Lung (tissue), 12 donors: ENCODE results near the gene IFNAR1. TPM values are rescaled to one million over a fixed set of nuclear protein-coding genes. Genes with fewer than 3 reads are reported as not detected.
"Not testable (repeated sequence)": the region's sequence is repeated elsewhere in the genome, so short reads cannot be mapped to it uniquely, and the experiment has no call there.

Experiments
- ATAC-seq: fragments of 200-7000 bp; cut with Tn5 transposase; one replicate; pipeline ENCODE4 v1.9.1; 2020; ENCODE audit warnings: moderate number of reproducible peaks; ENCODE audit not compliant: insufficient read depth, low FRiP score
- DNase-seq, 3 donors: peaks; one replicate each; pipeline ENCODE4 v3.0.0-alpha.2; 2013 to 2017
- H3K27ac ChIP-seq, 2 donors: one replicate each; pipeline ENCODE4 v1.5.1; 2013; ENCODE audit warnings: mild to moderate bottlenecking in 2 of 2, moderate library complexity in 2 of 2, control low read depth in 1 of 2, inconsistent platforms in 1 of 2, low read depth in 1 of 2, low read length in 1 of 2
- H3K27me3 ChIP-seq, 3 donors: one replicate each; pipeline ENCODE4 v1.5.1; 2013; ENCODE audit warnings: low read length in 2 of 3; ENCODE audit not compliant: control insufficient read depth in 3 of 3, insufficient read depth in 3 of 3
- H3K36me3 ChIP-seq, 4 donors: one replicate each; pipeline ENCODE4 v1.5.1; 2013; ENCODE audit warnings: low read length in 4 of 4, mild to moderate bottlenecking in 1 of 4, moderate library complexity in 1 of 4; ENCODE audit not compliant: control insufficient read depth in 4 of 4, insufficient read depth in 4 of 4
- H3K4me1 ChIP-seq, 5 donors: one replicate each; pipeline ENCODE4 v1.5.1; 2013; ENCODE audit warnings: low read length in 5 of 5, mild to moderate bottlenecking in 2 of 5, moderate library complexity in 1 of 5; ENCODE audit not compliant: control insufficient read depth in 5 of 5, insufficient read depth in 5 of 5
- H3K4me3 ChIP-seq: one replicate; pipeline ENCODE4 v1.5.1; 2013; ENCODE audit warnings: mild to moderate bottlenecking, control low read depth, moderate library complexity
- H3K9ac ChIP-seq, 2 donors: one replicate each; pipeline ENCODE4 v1.5.1; 2013; ENCODE audit warnings: low read length in 2 of 2, control low read depth in 1 of 2; ENCODE audit not compliant: insufficient read depth in 1 of 2
- H3K9me3 ChIP-seq, 4 donors: one replicate each; pipeline ENCODE4 v1.5.1; 2013; ENCODE audit warnings: low read length in 3 of 4, mild to moderate bottlenecking in 1 of 4, moderate library complexity in 1 of 4; ENCODE audit not compliant: control insufficient read depth in 4 of 4, insufficient read depth in 3 of 4
- WGBS, 2 donors: extraction: QIAGEN DNeasy Blood & Tissue Kit; methylation state at CpG; one replicate each; pipeline ENCODE4 v1.1.7; 2013; 5-methylcytosine and 5-hydroxymethylcytosine counted together
- polyA plus RNA-seq, 2 donors: library from polyadenylated mRNA; stranded (reverse); fragments of 200-250 nt; gene quantifications; one replicate each; pipeline ENCODE4 v1.2.1, GENCODE V29; 2013
- total RNA-seq, 2 donors: library from RNA; depleted of rRNA in 1 of 2; stranded (reverse); fragments of >200 nt in 1 of 2; gene quantifications; one replicate each; pipeline ENCODE4 v1.2.1, GENCODE V29; 2014 to 2021
- TF ChIP-seq, protein P1 (sequence below): IDR thresholded peaks from 2 replicates; pipeline ENCODE4 v1.5.1; 2012; ENCODE audit warnings: mild to moderate bottlenecking; ENCODE audit errors: control extremely low read depth, extremely low read depth
- donor health status: control.
- donor health status: control.
- donor health status: Bipolar disorder and iron deficiency.
- donor health status: healthy.
- donor health status: DM: yes; HTN: yes; CAD: no.

Gene IFNAR1
- total and polyA plus RNA-seq, 4 donors = 14.3 to 58.7 (median 51.4) TPM

DNA sequence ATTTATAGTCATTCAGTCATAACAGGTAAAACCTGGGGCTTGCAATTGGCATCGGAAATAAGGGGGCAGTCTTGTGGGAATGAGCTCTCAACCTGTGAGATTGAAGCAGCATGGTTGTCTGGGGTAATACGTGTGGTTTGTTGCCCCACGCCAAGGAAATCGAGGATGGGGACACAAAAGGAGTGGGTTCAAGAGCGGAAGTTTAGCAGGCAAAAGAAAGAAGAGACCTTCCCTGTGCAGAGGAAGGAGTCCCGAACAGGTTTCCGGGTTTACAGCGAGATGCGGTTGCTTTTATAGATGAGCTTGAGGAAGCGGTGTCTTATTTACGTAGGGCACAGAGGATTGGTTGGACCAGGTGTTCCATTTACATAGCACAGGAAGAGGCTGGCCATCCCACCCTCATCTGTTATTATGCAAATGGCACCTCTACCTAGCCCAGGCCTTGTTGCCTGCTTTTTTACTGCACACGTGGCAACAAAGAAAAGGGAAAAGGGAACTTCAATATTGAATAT, 37.3 kb downstream of the IFNAR1 start:
- Histone ChIP-seq H3K27ac (peak overlapping the region in 1 of 2 donors; percentile 55), H3K36me3 (peaks cover 2 to 5% (median 4%) of the 10 kb centered on the region in 4 donors), H3K9me3 (peaks cover 0 to 3% (median under 1%) of the 10 kb centered on the region in 4 donors), H3K4me3 (no peak overlapping the region), H3K27me3 (no peaks in the 10 kb centered on the region), H3K4me1 (peaks cover 0 to 6% (median 0%) of the 10 kb centered on the region in 5 donors), H3K9ac (peak overlapping the region in 1 of 2 donors; percentile 32)
- TF ChIP-seq, protein P1, sequence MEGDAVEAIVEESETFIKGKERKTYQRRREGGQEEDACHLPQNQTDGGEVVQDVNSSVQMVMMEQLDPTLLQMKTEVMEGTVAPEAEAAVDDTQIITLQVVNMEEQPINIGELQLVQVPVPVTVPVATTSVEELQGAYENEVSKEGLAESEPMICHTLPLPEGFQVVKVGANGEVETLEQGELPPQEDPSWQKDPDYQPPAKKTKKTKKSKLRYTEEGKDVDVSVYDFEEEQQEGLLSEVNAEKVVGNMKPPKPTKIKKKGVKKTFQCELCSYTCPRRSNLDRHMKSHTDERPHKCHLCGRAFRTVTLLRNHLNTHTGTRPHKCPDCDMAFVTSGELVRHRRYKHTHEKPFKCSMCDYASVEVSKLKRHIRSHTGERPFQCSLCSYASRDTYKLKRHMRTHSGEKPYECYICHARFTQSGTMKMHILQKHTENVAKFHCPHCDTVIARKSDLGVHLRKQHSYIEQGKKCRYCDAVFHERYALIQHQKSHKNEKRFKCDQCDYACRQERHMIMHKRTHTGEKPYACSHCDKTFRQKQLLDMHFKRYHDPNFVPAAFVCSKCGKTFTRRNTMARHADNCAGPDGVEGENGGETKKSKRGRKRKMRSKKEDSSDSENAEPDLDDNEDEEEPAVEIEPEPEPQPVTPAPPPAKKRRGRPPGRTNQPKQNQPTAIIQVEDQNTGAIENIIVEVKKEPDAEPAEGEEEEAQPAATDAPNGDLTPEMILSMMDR = no peak
- DNase-seq = peak in 2 of 3 donors; percentile 17 to 35
- no peak for ATAC-seq
- 14 to 25% methylated on average over 12 of the region's 12 CpGs for WGBS, 2 donors

DNA sequence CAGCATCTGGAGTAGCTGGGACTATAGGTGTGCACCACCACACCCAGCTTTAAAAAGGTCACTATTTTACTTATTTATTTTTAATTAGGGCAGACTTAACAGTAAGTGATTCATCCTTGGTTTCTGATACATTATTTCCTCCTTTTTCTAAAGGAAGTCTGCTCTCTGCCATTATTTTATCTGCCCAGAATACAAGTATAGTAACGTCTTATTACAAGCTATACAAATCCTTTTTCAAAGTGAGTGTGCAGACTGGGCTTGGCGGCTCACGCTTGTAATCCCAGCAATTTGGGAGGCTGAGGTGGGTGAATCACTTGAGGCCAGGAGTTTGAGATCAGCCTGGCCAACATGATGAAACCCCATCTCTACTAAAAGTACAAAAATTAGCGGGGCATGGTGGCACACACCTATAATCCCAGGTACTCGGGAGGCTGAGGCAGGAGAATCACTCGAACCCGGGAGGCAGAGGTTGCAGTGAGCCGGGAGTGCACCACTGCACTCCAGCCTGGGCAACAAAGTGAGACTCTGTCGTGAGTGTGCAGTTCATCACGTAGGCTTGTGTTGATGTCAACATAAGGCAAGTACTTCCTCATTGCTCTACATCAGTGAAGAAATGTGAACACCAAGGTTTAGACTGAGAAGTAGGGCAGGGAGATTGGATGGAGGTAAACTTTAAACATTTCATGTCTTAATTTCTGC, 39.3 kb downstream of the IFNAR1 start:
- H3K9me3 ChIP-seq = peaks cover 0 to 12% (median 4%) of the 10 kb centered on the region in 4 donors
- 56% methylated on average over 10 of the region's 10 CpGs for whole genome bisulfite sequencing, 2 donors
- DNase-seq, H3K4me3 ChIP-seq, H3K27ac ChIP-seq, H3K4me1 ChIP-seq, H3K36me3 ChIP-seq, H3K27me3 ChIP-seq, ATAC-seq, H3K9ac ChIP-seq: not testable (repeated sequence)

DNA sequence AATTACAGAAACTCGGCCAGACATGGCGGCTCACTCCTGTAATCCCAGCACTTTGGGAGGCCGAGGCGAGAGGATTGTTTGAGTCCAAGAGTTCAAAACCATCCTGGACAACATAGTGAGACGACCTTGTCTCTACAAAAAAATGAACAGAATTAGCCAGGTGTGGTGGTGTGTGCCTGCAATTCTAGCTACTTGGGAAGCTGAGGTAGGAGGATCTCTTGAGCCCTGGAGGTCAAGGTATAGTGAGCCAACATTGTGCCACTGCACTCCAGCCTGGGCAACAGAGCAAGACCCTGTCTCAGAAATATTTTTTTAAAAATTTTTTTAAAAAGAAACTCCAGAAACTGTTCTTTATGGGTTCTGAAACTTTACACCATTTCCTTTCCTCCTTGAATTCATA, 40.1 kb downstream of the IFNAR1 start:
- ATAC-seq (no peak), DNase-seq (no peak)
- Histone ChIP-seq H3K9ac (no peak overlapping the region), H3K4me3 (no peak overlapping the region), H3K36me3 (no peaks in the 10 kb centered on the region), H3K9me3 (peaks cover 0 to 14% (median 4%) of the 10 kb centered on the region in 4 donors), H3K27ac (no peak overlapping the region), H3K4me1 (peaks cover 0 to 6% (median 0%) of the 10 kb centered on the region in 5 donors), H3K27me3 (no peaks in the 10 kb centered on the region)
- TF ChIP-seq, protein P1 = no peak
- 94 to 97% methylated on average over 5 of the region's 5 CpGs for WGBS, 2 donors

DNA sequence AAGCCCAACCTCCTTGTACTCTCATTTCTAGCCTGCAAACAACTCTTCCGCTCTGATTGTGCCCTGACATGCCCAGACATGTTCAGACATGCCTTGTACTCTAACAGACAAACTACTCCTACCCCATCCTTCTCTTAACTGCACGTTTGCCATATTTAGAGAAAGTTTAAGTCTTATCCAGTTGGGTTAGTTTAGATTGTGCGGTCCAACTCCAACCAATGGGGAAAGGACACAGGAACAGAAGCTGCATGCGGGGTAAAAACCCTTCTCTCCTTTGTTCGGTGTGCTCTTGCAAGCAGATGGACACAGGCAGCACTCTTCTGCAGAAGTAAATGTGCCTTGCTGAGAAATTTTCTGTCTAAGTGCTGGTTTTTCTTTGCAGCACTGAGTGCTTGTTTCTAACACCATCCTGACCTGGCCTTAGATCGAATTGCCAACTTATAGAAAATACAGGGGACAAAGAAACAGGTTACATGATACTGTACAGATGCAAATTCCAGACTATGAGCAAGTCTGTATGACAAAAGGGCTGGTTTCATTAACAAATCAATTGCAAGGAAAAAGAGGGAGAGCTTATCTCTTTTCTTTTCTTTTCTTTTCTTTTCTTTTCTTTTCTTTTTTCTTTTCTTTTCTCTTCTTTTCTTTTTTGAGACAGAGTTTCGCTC, 42.7 kb downstream of the IFNAR1 start:
- Histone ChIP-seq H3K27me3 (no peaks in the 10 kb centered on the region), H3K4me1 (no peaks in the 10 kb centered on the region), H3K9me3 (peaks cover 0 to 14% (median 4%) of the 10 kb centered on the region in 4 donors), H3K4me3 (no peak overlapping the region), H3K27ac (no peak overlapping the region), H3K9ac (no peak overlapping the region), H3K36me3 (no peaks in the 10 kb centered on the region)
- DNase-seq (no peak), ATAC-seq (no peak)
- TF ChIP-seq, protein P1 = no peak
- WGBS, 2 donors = 88 to 94% methylated on average over 7 of the region's 7 CpGs
